ENCODE results near the gene LRCH1.

DNA sequence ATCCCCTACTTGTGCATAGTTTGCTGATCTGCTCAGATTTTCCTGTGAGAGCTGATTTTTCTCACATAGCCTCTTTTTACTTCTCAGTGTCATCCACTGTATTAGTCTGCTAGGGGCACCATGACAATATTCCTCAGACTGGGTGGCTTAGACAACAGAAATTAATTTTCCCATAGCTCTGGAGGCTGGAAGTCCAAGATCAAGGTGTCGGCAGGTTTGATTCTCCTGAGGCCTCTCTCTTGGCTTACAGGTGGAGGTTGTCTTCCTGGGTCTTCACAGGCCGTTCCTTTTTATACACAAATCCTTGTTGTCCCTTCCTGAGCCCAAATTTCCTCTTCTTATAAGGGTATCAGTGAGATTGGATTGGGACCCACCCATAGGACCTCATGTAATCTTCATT lies 9.2 kb downstream of the LRCH1 start:
- TF ChIP-seq MAX (CRISPR knock-in tag; IDR thresholded peaks at IDR 0.05) (no peak), TCF7 (CRISPR knock-in tag; IDR thresholded peaks at IDR 0.05; ENCODE audit: low read depth) (no peak), NR1H2 (CRISPR knock-in tag; IDR thresholded peaks at IDR 0.05) (no peak), PRDM15 (CRISPR knock-in tag; IDR thresholded peaks at IDR 0.05) (no peak), ZNF121 (CRISPR knock-in tag; IDR thresholded peaks at IDR 0.05) (no peak), FOXP1 (CRISPR knock-in tag; IDR thresholded peaks at IDR 0.05; ENCODE audit: borderline replicate concordance) (no peak), SP1 (CRISPR knock-in tag; conservative IDR thresholded peaks at IDR 0.05) (no peak), NR3C1 (CRISPR knock-in tag; conservative IDR thresholded peaks at IDR 0.05; ENCODE audit: low read depth) (no peak), TEAD4 (CRISPR knock-in tag; IDR thresholded peaks at IDR 0.05) (no peak)
- TF ChIP-seq, protein P1, sequence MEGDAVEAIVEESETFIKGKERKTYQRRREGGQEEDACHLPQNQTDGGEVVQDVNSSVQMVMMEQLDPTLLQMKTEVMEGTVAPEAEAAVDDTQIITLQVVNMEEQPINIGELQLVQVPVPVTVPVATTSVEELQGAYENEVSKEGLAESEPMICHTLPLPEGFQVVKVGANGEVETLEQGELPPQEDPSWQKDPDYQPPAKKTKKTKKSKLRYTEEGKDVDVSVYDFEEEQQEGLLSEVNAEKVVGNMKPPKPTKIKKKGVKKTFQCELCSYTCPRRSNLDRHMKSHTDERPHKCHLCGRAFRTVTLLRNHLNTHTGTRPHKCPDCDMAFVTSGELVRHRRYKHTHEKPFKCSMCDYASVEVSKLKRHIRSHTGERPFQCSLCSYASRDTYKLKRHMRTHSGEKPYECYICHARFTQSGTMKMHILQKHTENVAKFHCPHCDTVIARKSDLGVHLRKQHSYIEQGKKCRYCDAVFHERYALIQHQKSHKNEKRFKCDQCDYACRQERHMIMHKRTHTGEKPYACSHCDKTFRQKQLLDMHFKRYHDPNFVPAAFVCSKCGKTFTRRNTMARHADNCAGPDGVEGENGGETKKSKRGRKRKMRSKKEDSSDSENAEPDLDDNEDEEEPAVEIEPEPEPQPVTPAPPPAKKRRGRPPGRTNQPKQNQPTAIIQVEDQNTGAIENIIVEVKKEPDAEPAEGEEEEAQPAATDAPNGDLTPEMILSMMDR (IDR thresholded peaks at IDR 0.05), result no peak
